GM13976 (cell line): ENCODE results near the gene SACS.

Source experiments
- DNase-seq: peaks from one replicate; pipeline ENCODE4 v3.0.0; 2012; ENCODE audit warnings: low spot score
- in situ Hi-C: fragments of 300-500 bp; cut with MboI; formaldehyde crosslinking; loops from one replicate; pipeline ENCODE4 v1.12.0; 2022; ENCODE audit warnings: low sequenced_read_pairs, mixed read lengths, inconsistent platforms; ENCODE audit not compliant: unreplicated experiment
- TF ChIP-seq, protein P1 (sequence below): IDR thresholded peaks from 2 replicates; pipeline ENCODE4 v1.5.1; 2012; ENCODE audit warnings: borderline replicate concordance, mild to moderate bottlenecking; ENCODE audit not compliant: insufficient read depth; ENCODE audit errors: extremely low read depth, missing control alignments, control extremely low read depth

SACS gene

GRCh38 chr13:23462815-23463559, 29.5 kb upstream of the SACS start:
- DNase-seq, result no peak
- in situ Hi-C loops, result loop anchor here (25.0 kb wide), 1 partner anchor 424 kb away; the partner anchor contains the start of genes C1QTNF9B and MIPEP
- TF ChIP-seq, protein P1, sequence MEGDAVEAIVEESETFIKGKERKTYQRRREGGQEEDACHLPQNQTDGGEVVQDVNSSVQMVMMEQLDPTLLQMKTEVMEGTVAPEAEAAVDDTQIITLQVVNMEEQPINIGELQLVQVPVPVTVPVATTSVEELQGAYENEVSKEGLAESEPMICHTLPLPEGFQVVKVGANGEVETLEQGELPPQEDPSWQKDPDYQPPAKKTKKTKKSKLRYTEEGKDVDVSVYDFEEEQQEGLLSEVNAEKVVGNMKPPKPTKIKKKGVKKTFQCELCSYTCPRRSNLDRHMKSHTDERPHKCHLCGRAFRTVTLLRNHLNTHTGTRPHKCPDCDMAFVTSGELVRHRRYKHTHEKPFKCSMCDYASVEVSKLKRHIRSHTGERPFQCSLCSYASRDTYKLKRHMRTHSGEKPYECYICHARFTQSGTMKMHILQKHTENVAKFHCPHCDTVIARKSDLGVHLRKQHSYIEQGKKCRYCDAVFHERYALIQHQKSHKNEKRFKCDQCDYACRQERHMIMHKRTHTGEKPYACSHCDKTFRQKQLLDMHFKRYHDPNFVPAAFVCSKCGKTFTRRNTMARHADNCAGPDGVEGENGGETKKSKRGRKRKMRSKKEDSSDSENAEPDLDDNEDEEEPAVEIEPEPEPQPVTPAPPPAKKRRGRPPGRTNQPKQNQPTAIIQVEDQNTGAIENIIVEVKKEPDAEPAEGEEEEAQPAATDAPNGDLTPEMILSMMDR, result no peak

DNA sequence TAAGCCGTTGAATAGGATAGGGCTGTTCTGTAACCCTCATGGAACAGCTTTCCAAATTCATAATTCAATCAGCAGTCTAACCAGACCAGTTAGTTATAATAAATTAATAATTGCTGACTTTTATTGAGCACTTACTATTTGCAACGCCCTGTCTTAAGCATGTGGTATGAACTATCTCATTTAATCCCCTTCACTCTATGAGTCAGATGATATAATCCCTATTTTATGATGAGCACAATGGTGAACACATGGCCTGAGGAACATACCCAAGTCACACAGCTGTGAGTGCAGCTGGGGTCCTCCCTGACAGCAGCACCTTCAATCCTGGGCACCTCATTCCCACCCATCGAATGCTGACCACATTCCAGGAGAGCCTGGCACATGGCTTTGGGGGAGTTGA, 28.0 kb upstream of the SACS start:
- DNase-seq, result no peak
- in situ Hi-C loops, result loop anchor here (25.0 kb wide), 1 partner anchor 426 kb away; the partner anchor contains the start of genes C1QTNF9B and MIPEP
- TF ChIP-seq, protein P1, result no peak

GRCh38 chr13:23460921-23461320, 27.4 kb upstream of the SACS start:
- DNase-seq, result no peak
- TF ChIP-seq, protein P1, result no peak
- in situ Hi-C loops, result loop anchor here (25.0 kb wide), 1 partner anchor 426 kb away; the partner anchor contains the start of genes C1QTNF9B and MIPEP

- TF ChIP-seq, protein P1, result no peak
- peak; percentile 49 for DNase-seq
- in situ Hi-C loops, result loop anchor here (25.0 kb wide), 1 partner anchor 427 kb away; the partner anchor contains the start of genes C1QTNF9B and MIPEP
Measured at GRCh38 chr13:23460309-23460708, 26.8 kb upstream of the SACS start.

GRCh38 chr13:23458989-23459388, 25.5 kb upstream of the SACS start:
- in situ Hi-C loops, result loop anchor here (25.0 kb wide), 1 partner anchor 428 kb away; the partner anchor contains the start of genes C1QTNF9B and MIPEP
- no peak for DNase-seq
- TF ChIP-seq, protein P1, result no peak

GRCh38 chr13:23456437-23457210, 23.1 kb upstream of the SACS start:
- in situ Hi-C loops, result loop anchor here (25.0 kb wide), 1 partner anchor 431 kb away; the partner anchor contains the start of genes C1QTNF9B and MIPEP
- DNase-seq, result no peak
- TF ChIP-seq, protein P1, result no peak
